CD4-positive, alpha-beta T cell treated with Interleukin-1 beta for 1 hour (primary cell): ENCODE data around the gene ABCA1.

ENCODE experiments used
- DNase-seq, 2 donors: peaks; one replicate each; pipeline ENCODE4 v3.0.0-alpha.2; 2020 to 2022

Gene ABCA1

GRCh38 chr9:104836767-104837166 is 91.2 kb downstream of the ABCA1 start:
- no peak for DNase-seq

GRCh38 chr9:104836235-104836634 is 91.7 kb downstream of the ABCA1 start:
- no peak for DNase-seq

GRCh38 chr9:104835161-104835560 is 92.8 kb downstream of the ABCA1 start:
- DNase-seq, result no peak

GRCh38 chr9:104833696-104834095 is 94.3 kb downstream of the ABCA1 start:
- no peak for DNase-seq

GRCh38 chr9:104831681-104832080 is 96.3 kb downstream of the ABCA1 start:
- DNase-seq, result no peak

GRCh38 chr9:104826911-104827310 is 101.0 kb downstream of the ABCA1 start:
- no peak for DNase-seq

GRCh38 chr9:104826079-104826775 is 101.7 kb downstream of the ABCA1 start:
- no peak for DNase-seq

- no peak for DNase-seq
Observed at GRCh38 chr9:104820336-104820735, 107.6 kb downstream of the ABCA1 start.

- no peak for DNase-seq
Observed at GRCh38 chr9:104819033-104819432, 108.9 kb downstream of the ABCA1 start.

- DNase-seq, result no peak
Observed at GRCh38 chr9:104817437-104817836, 110.5 kb downstream of the ABCA1 start.

- no peak for DNase-seq
Observed at GRCh38 chr9:104815851-104816565, 111.9 kb downstream of the ABCA1 start.

GRCh38 chr9:104810421-104811339 is 117.3 kb downstream of the ABCA1 start:
- DNase-seq, result no peak

GRCh38 chr9:104808035-104808614 is 119.8 kb downstream of the ABCA1 start:
- DNase-seq, result no peak

GRCh38 chr9:104805441-104805840 is 122.5 kb downstream of the ABCA1 start:
- DNase-seq, result no peak

- DNase-seq, result no peak
Observed at GRCh38 chr9:104802906-104803305, 125.0 kb downstream of the ABCA1 start.

- no peak for DNase-seq
Observed at GRCh38 chr9:104802110-104802509, 125.8 kb downstream of the ABCA1 start.

GRCh38 chr9:104800068-104800785 is 127.7 kb downstream of the ABCA1 start:
- DNase-seq, result no peak

- no peak for DNase-seq
Observed at GRCh38 chr9:104798209-104798995, 129.6 kb downstream of the ABCA1 start.

GRCh38 chr9:104795857-104796256 is 132.1 kb downstream of the ABCA1 start:
- no peak for DNase-seq

- no peak for DNase-seq
Observed at GRCh38 chr9:104795082-104795481, 132.9 kb downstream of the ABCA1 start.

GRCh38 chr9:104794070-104794469 is 133.9 kb downstream of the ABCA1 start:
- DNase-seq, result no peak

GRCh38 chr9:104788251-104788650 is 139.7 kb downstream of the ABCA1 start:
- DNase-seq, result no peak
